Brain microvascular endothelial cell (primary cell): Measurements from ENCODE around the gene CDC42EP5.

Source experiments
- DNase-seq: peaks from one replicate; pipeline ENCODE4 v3.0.0-alpha.2; 2020
- H3K27ac ChIP-seq: fragments of 250-450 bp; sonication (Bioruptor Pico); 2 replicates; pipeline ENCODE4 v1.5.1; 2020; ENCODE audit warnings: mild to moderate bottlenecking, moderate library complexity
- H3K27me3 ChIP-seq: fragments of 250-450 bp; sonication (Bioruptor Pico); replicated peaks from 2 replicates; pipeline ENCODE4 v1.5.1; 2020; ENCODE audit warnings: mild to moderate bottlenecking
- H3K36me3 ChIP-seq: fragments of 250-450 bp; sonication (Bioruptor Pico); replicated peaks from 2 replicates; pipeline ENCODE4 v1.5.1; 2020; ENCODE audit warnings: mild to moderate bottlenecking
- H3K4me3 ChIP-seq: 2 replicates; pipeline ENCODE4 v1.5.1; 2011; ENCODE audit warnings: low read depth, mild to moderate bottlenecking, control low read depth, low read length, moderate library complexity
- CTCF ChIP-seq: IDR thresholded peaks from 2 replicates; pipeline ENCODE4 v1.5.1; 2011; ENCODE audit warnings: low read depth, mild to moderate bottlenecking, moderate library complexity, low read length, control low read depth, inconsistent platforms; ENCODE audit errors: missing control alignments
- in situ Hi-C: cut with HindIII; loops from 2 replicates; pipeline ENCODE4 v1.10.0; 2017; ENCODE audit warnings: low sequenced_read_pairs, low pct_ligation_motif_present

The CDC42EP5 gene

GRCh38 chr19:54421521-54421920, 51.6 kb downstream of the CDC42EP5 start:
- Histone ChIP-seq H3K27ac (no peak overlapping the region), H3K4me3 (no peak overlapping the region), H3K36me3 (no peaks in the 10 kb centered on the region), H3K27me3 (peaks cover 10% of the 10 kb centered on the region)
- in situ Hi-C loops, result no loop called here
- TF ChIP-seq CTCF, result no peak
- no peak for DNase-seq

- no peak overlapping the region for H3K27ac ChIP-seq
- no peak for DNase-seq
- peaks cover 14% of the 10 kb centered on the region for H3K27me3 ChIP-seq
- H3K4me3 ChIP-seq, result no peak overlapping the region
- no peaks in the 10 kb centered on the region for H3K36me3 ChIP-seq
- in situ Hi-C loops, result no loop called here
- TF ChIP-seq CTCF, result no peak
These were observed 52.0 kb downstream of the CDC42EP5 start for GRCh38 chr19:54421169-54421516.

- Histone ChIP-seq H3K27ac (no peak overlapping the region), H3K4me3 (no peak overlapping the region), H3K36me3 (no peaks in the 10 kb centered on the region), H3K27me3 (peaks cover 20% of the 10 kb centered on the region)
- in situ Hi-C loops, result no loop called here
- peak; percentile 30 for DNase-seq
- no peak for TF ChIP-seq CTCF
These were observed 52.5 kb downstream of the CDC42EP5 start for GRCh38 chr19:54420383-54421168.

GRCh38 chr19:54420068-54420382, 53.1 kb downstream of the CDC42EP5 start:
- no peak for DNase-seq
- Histone ChIP-seq H3K36me3 (no peaks in the 10 kb centered on the region), H3K4me3 (no peak overlapping the region), H3K27me3 (peaks cover 23% of the 10 kb centered on the region), H3K27ac (no peak overlapping the region)
- TF ChIP-seq CTCF, result no peak
- in situ Hi-C loops, result no loop called here

GRCh38 chr19:54418930-54419800, 53.9 kb downstream of the CDC42EP5 start:
- in situ Hi-C loops, result no loop called here
- H3K36me3 ChIP-seq, result no peaks in the 10 kb centered on the region
- H3K27me3 ChIP-seq, result peaks cover 27% of the 10 kb centered on the region
- H3K27ac ChIP-seq, result no peak overlapping the region
- no peak overlapping the region for H3K4me3 ChIP-seq
- DNase-seq, result no peak
- TF ChIP-seq CTCF, result no peak
